Measurements from ENCODE around the gene WDFY2. TPM values are rescaled to one million over a fixed set of nuclear protein-coding genes. Genes with fewer than 3 reads are reported as not detected.

Gene WDFY2
- total and polyA plus RNA-seq, 4 donors: 3.4 to 10.5 (median 5.8) TPM

- H3K4me3 ChIP-seq (ENCODE audit: low read depth in 1 of 3, low read length in 3 of 3): no peak overlapping the region
- no peak for TF ChIP-seq RAD21 (IDR thresholded peaks at IDR 0.05)
- TF ChIP-seq SP1 (IDR thresholded peaks at IDR 0.05): no peak
- TF ChIP-seq NR2F2 (IDR thresholded peaks at IDR 0.05): no peak
- TF ChIP-seq GABPA (IDR thresholded peaks at IDR 0.05 in 1 of 2, conservative IDR thresholded peaks at IDR 0.05 in 1 of 2): no peak
- TF ChIP-seq EGR1 (IDR thresholded peaks at IDR 0.05; ENCODE audit: low read depth in 2 of 2): no peak
- no peak for TF ChIP-seq JUND (IDR thresholded peaks at IDR 0.05)
- TF ChIP-seq CTCF (IDR thresholded peaks at IDR 0.05; ENCODE audit: low read depth, low read length, missing input control): no peak
- no peak for TF ChIP-seq ZBTB33 (IDR thresholded peaks at IDR 0.05)
- no peak for TF ChIP-seq YY1 (IDR thresholded peaks at IDR 0.05)
- TF ChIP-seq HNF4A (conservative IDR thresholded peaks at IDR 0.05): no peak
- no peak for TF ChIP-seq RXRA (IDR thresholded peaks at IDR 0.05)
- TF ChIP-seq FOXA2 (IDR thresholded peaks at IDR 0.05): no peak
- TF ChIP-seq FOXA1 (IDR thresholded peaks at IDR 0.05): no peak
- TF ChIP-seq MAX (IDR thresholded peaks at IDR 0.05): no peak
- TF ChIP-seq HNF4G (IDR thresholded peaks at IDR 0.05): no peak
- WGBS: 85% methylated on average over 4 of the region's 4 CpGs
Observed at GRCh38 chr13:51577690-51578089, 6.6 kb upstream of the WDFY2 start.

GRCh38 chr13:51579676-51580075 is 4.6 kb upstream of the WDFY2 start:
- H3K4me1 ChIP-seq (ENCODE audit: control insufficient read depth in 4 of 4, insufficient read depth in 4 of 4, low read length in 3 of 4): peaks cover 0 to 3% (median 0%) of the 10 kb centered on the region in 4 donors
- H3K27me3 ChIP-seq (ENCODE audit: control insufficient read depth in 4 of 4, insufficient read depth in 4 of 4, low read length in 3 of 4): no peaks in the 10 kb centered on the region
- no peak overlapping the region for H3K4me3 ChIP-seq (ENCODE audit: low read depth in 1 of 3, low read length in 3 of 3)
- H3K9ac ChIP-seq (ENCODE audit: low read depth in 1 of 2, low read length in 2 of 2): no peak overlapping the region
- H3K27ac ChIP-seq (ENCODE audit: low read depth in 1 of 2, low read length in 2 of 2): no peak overlapping the region
- no peak for DNase-seq (ENCODE audit: low spot score)
- TF ChIP-seq MAX (IDR thresholded peaks at IDR 0.05) (no peak), TAF1 (conservative IDR thresholded peaks at IDR 0.05) (no peak), JUND (IDR thresholded peaks at IDR 0.05) (no peak), SP1 (IDR thresholded peaks at IDR 0.05) (no peak), RXRA (IDR thresholded peaks at IDR 0.05) (no peak), NR2F2 (IDR thresholded peaks at IDR 0.05) (no peak), CTCF (IDR thresholded peaks at IDR 0.05; ENCODE audit: low read depth, low read length, missing input control) (no peak), FOXA1 (IDR thresholded peaks at IDR 0.05) (no peak), ATF3 (IDR thresholded peaks at IDR 0.05) (no peak), GABPA (IDR thresholded peaks at IDR 0.05 in 1 of 2, conservative IDR thresholded peaks at IDR 0.05 in 1 of 2) (no peak), YY1 (IDR thresholded peaks at IDR 0.05) (no peak), REST (IDR thresholded peaks at IDR 0.05) (no peak), ZBTB33 (IDR thresholded peaks at IDR 0.05) (no peak), FOXA2 (IDR thresholded peaks at IDR 0.05) (no peak), RAD21 (IDR thresholded peaks at IDR 0.05) (no peak), HNF4A (conservative IDR thresholded peaks at IDR 0.05) (no peak), EGR1 (IDR thresholded peaks at IDR 0.05; ENCODE audit: low read depth in 2 of 2) (no peak), HNF4G (IDR thresholded peaks at IDR 0.05) (no peak)
- no peaks in the 10 kb centered on the region for H3K36me3 ChIP-seq (ENCODE audit: control insufficient read depth in 4 of 4, insufficient read depth in 3 of 4, low read depth in 1 of 4, low read length in 3 of 4)
- 91% methylated on average over 7 of the region's 7 CpGs for WGBS
- H3K9me3 ChIP-seq (ENCODE audit: control insufficient read depth in 4 of 4, low read length in 3 of 4): no peaks in the 10 kb centered on the region

More at GRCh38 chr13:51577690-51578089, 6.6 kb upstream of the WDFY2 start:
- Histone ChIP-seq H3K9me3 (ENCODE audit: control insufficient read depth in 4 of 4, low read length in 3 of 4) (no peaks in the 10 kb centered on the region), H3K36me3 (ENCODE audit: control insufficient read depth in 4 of 4, insufficient read depth in 3 of 4, low read depth in 1 of 4, low read length in 3 of 4) (no peaks in the 10 kb centered on the region), H3K27me3 (ENCODE audit: control insufficient read depth in 4 of 4, insufficient read depth in 4 of 4, low read length in 3 of 4) (no peaks in the 10 kb centered on the region), H3K27ac (ENCODE audit: low read depth in 1 of 2, low read length in 2 of 2) (no peak overlapping the region), H3K4me1 (ENCODE audit: control insufficient read depth in 4 of 4, insufficient read depth in 4 of 4, low read length in 3 of 4) (no peaks in the 10 kb centered on the region), H3K9ac (ENCODE audit: low read depth in 1 of 2, low read length in 2 of 2) (no peak overlapping the region)
- DNase-seq (ENCODE audit: low spot score): no peak
